MM.1S (cell line): ENCODE measurements around the gene ALLC.
A peak's percentile ranks its signal among the peaks of the same experiment; 100 is the strongest.

Source experiments
- DNase-seq: peaks from one replicate; pipeline ENCODE4 v3.0.0-alpha.2; 2015
- H2AFZ ChIP-seq: fragments of 300-600 bp; sonication (generic); 2 replicates; pipeline ENCODE4 v1.6.0; 2016; ENCODE audit warnings: antibody characterized with exemption, low read length
- H3F3A ChIP-seq: fragments of 300-600 bp; sonication (generic); 2 replicates; pipeline ENCODE4 v1.6.1; 2016; ENCODE audit warnings: mild to moderate bottlenecking, antibody characterized with exemption, low read length, moderate library complexity, mixed read lengths; ENCODE audit not compliant: insufficient read depth
- H3K27ac ChIP-seq: fragments of 300-600 bp; sonication (generic); 2 replicates; pipeline ENCODE4 v1.5.1; 2016; ENCODE audit warnings: mild to moderate bottlenecking, low read length
- H3K27me3 ChIP-seq: fragments of 300-600 bp; sonication (generic); replicated peaks from 2 replicates; pipeline ENCODE4 v1.6.0; 2016; ENCODE audit warnings: low read length; ENCODE audit not compliant: insufficient read depth
- H3K36me3 ChIP-seq: fragments of 300-600 bp; sonication (generic); replicated peaks from 2 replicates; pipeline ENCODE4 v1.6.1; 2016; ENCODE audit warnings: mild to moderate bottlenecking, low read length, mixed read lengths; ENCODE audit not compliant: insufficient read depth
- H3K4me1 ChIP-seq: fragments of 300-600 bp; sonication (generic); 2 replicates; pipeline ENCODE4 v1.6.1; 2016; ENCODE audit warnings: low read length, mixed read lengths
- H3K4me2 ChIP-seq: fragments of 300-600 bp; sonication (generic); 2 replicates; pipeline ENCODE4 v1.6.0; 2016; ENCODE audit warnings: low read depth, low read length
- H3K4me3 ChIP-seq: fragments of 300-600 bp; sonication (generic); 2 replicates; pipeline ENCODE4 v1.5.1; 2016; ENCODE audit warnings: low read length, mixed read lengths
- H3K79me2 ChIP-seq: fragments of 300-600 bp; sonication (generic); 2 replicates; pipeline ENCODE4 v1.6.1; 2016; ENCODE audit warnings: mixed run types, low read length, mixed read lengths
- H3K9ac ChIP-seq: fragments of 300-600 bp; sonication (generic); 2 replicates; pipeline ENCODE4 v1.6.1; 2016; ENCODE audit warnings: low read length, mixed read lengths
- H3K9me2 ChIP-seq: fragments of 300-600 bp; sonication (generic); replicated peaks from 2 replicates; pipeline ENCODE4 v1.6.1; 2016; ENCODE audit warnings: mild to moderate bottlenecking, low read length, mixed read lengths; ENCODE audit not compliant: insufficient read depth
- H3K9me3 ChIP-seq: fragments of 300-600 bp; sonication (generic); replicated peaks from 2 replicates; pipeline ENCODE4 v1.6.1; 2016; ENCODE audit warnings: mild to moderate bottlenecking, low read length, mixed read lengths; ENCODE audit not compliant: insufficient read depth
- H4K20me1 ChIP-seq: fragments of 300-600 bp; sonication (generic); 2 replicates; pipeline ENCODE4 v1.6.1; 2016; ENCODE audit warnings: mild to moderate bottlenecking, low read length, moderate library complexity, mixed read lengths; ENCODE audit not compliant: insufficient read depth
- CTCF ChIP-seq: fragments of 300-600 bp; sonication (generic); IDR thresholded peaks from 2 replicates; pipeline ENCODE4 v1.5.1; 2016; ENCODE audit warnings: antibody characterized with exemption, low read length, mixed read lengths
- EZH2 ChIP-seq: fragments of 300-600 bp; sonication (generic); optimal IDR thresholded peaks from 2 replicates; pipeline ENCODE3; 2017; ENCODE audit warnings: low read depth, mild to moderate bottlenecking, antibody characterized with exemption, low read length, mixed read lengths
- EZH2phosphoT487 ChIP-seq: fragments of 300-600 bp; sonication (generic); IDR thresholded peaks from 2 replicates; pipeline ENCODE4 v1.6.1; 2018; ENCODE audit warnings: antibody characterized with exemption, low read length

Gene ALLC

DNA sequence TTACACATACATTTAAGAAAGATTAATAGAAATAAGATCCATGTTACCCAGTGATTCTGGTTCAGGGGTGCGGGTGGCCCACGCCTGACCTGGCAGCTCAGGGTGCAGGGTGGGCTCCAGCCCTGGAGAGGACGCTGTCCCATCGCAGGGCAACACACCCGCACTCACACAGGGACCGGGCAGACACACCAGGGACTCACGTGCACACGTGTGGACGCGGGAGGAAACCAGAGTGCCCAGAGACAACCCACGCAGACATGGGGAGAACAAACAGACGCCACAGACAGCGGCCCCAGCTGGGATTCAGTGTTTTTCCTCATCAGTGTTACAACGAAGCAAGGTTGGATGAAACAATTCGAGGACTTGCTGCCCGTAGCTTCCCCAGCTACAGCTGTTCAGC lies 8.4 kb upstream of the ALLC start:
- H3K27ac ChIP-seq: no peak overlapping the region
- H3K4me2 ChIP-seq: no peak overlapping the region
- TF ChIP-seq EZH2phosphoT487 (no peak), EZH2 (no peak), CTCF (no peak)
- H3K4me1 ChIP-seq: no peaks in the 10 kb centered on the region
- H3F3A ChIP-seq: no peaks in the 10 kb centered on the region
- DNase-seq: no peak
- no peak overlapping the region for H3K9ac ChIP-seq
- H3K79me2 ChIP-seq: no peaks in the 10 kb centered on the region
- no peak overlapping the region for H2AFZ ChIP-seq
- no peaks in the 10 kb centered on the region for H3K9me3 ChIP-seq
- H4K20me1 ChIP-seq: no peaks in the 10 kb centered on the region
- H3K9me2 ChIP-seq: no peaks in the 10 kb centered on the region
- H3K4me3 ChIP-seq: no peak overlapping the region
- H3K27me3 ChIP-seq: no peaks in the 10 kb centered on the region
- H3K36me3 ChIP-seq: no peaks in the 10 kb centered on the region

DNA sequence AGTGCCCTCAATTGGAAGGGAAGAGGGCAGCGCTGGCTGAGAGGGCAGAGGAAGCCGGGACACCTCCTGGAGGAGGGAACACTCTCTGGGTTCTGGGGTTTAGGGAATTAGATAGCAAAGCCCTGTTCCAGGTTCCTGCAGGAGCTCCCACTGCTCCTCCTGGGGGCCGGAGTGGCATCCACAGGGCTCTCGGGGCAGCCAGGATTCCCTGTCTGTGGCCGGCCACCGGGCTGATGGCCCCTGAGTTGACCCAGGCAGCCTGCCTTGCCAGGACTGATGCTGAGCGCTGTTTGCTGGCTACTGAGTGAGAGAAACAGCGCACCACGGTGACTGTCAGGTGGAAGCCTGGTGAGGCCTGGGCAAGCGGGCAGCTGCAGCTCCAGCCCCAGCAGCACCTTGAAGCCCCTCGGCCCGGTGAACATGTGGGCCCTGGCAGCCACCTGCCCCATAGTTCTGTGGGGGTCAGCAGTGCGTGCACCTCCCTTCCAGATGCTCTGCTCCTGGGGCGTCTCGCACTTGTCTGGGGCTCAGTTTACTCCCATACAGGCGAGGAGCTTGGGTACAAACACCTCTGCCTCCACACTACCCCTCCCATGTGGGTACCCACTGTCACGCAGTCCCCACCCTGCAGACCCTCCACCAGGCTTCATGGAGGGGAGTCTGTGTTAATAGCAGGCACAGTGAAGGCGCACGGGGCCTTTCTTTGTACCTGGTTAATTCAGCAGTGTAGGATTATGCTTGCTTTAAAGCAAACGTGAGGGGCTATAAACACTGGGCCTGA lies 7.7 kb upstream of the ALLC start:
- no peaks in the 10 kb centered on the region for H3F3A ChIP-seq
- H3K4me3 ChIP-seq: no peak overlapping the region
- no peaks in the 10 kb centered on the region for H4K20me1 ChIP-seq
- H2AFZ ChIP-seq: 0 out of 2 replicates have a peak overlapping the region, but pooled peaks have one; percentile 7
- H3K79me2 ChIP-seq: no peaks in the 10 kb centered on the region
- no peaks in the 10 kb centered on the region for H3K27me3 ChIP-seq
- H3K4me1 ChIP-seq: no peaks in the 10 kb centered on the region
- TF ChIP-seq EZH2phosphoT487 (no peak), CTCF (no peak), EZH2 (no peak)
- no peaks in the 10 kb centered on the region for H3K9me2 ChIP-seq
- H3K9ac ChIP-seq: no peak overlapping the region
- H3K27ac ChIP-seq: no peak overlapping the region
- no peaks in the 10 kb centered on the region for H3K36me3 ChIP-seq
- DNase-seq: no peak
- H3K4me2 ChIP-seq: peak overlapping the region; percentile 5; the same call in 1 of the 2 replicates
- no peaks in the 10 kb centered on the region for H3K9me3 ChIP-seq

DNA sequence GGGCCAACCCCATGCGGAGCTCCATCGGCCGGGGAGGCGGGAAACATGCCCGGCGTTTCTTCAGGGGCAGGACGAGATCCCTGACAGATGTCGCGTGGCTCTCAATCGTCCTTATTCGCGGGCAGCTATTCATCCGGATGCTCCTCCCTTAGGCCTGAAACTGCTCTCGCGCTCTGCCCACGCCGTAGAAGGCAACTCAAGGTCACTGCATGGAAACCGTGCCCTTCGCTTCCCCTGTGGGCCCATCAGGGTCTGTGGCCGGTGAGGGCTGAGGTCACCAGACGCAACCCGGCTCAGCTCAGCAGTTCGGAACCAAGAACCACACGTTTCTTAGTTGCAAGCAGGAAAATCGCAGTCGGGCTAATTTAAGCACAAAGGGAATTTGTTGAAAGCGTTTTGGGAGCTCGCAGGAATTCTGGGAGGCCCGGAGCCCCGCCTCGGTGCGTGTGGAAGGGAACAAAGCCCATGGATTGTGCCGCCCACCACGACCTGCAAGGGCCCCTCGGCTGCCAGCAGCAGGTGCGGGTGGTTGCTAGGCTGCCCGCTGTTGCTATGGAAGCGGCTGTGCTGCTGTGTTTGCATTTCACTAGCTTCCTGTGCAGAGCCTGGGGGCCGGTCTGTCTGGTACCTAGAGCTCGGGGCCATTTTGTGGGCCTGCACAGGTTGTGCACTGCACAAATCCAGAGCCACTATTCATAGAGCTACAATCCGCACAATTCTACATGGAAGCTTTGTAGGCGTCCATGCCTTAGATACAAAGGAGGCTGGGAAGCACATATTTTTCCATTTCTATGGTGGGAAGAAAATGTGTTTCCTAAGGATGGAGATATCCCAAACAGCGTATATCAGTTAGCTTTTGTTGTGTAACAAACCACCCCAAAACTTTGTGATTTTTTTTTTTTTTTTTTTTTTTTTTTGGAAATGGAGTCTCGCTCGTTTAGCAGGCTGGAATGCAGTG lies 6.0 kb upstream of the ALLC start:
- Histone ChIP-seq H3F3A (no peaks in the 10 kb centered on the region), H3K4me2 (peak overlapping the region; percentile 52), H3K9me2 (no peaks in the 10 kb centered on the region), H4K20me1 (no peaks in the 10 kb centered on the region), H3K9ac (peak overlapping the region; percentile 30; the same call in 1 of the 2 replicates), H3K4me3 (no peak overlapping the region; the same call in 1 of the 2 replicates), H3K79me2 (no peaks in the 10 kb centered on the region), H3K27ac (peak overlapping the region; percentile 46; the same call in 1 of the 2 replicates), H3K9me3 (no peaks in the 10 kb centered on the region), H3K4me1 (no peaks in the 10 kb centered on the region), H3K27me3 (no peaks in the 10 kb centered on the region), H3K36me3 (no peaks in the 10 kb centered on the region), H2AFZ (peak overlapping the region; percentile 58; the same call in 1 of the 2 replicates)
- no peak for TF ChIP-seq EZH2phosphoT487
- DNase-seq: peak; percentile 35
